NCI-H524 treated with DMSO at 0.1 percent for 48 hours (cell line): Measurements from ENCODE around the gene PLEKHA7.
"Not testable (repeated sequence)": the region's sequence is repeated elsewhere in the genome, so short reads cannot be mapped to it uniquely, and the experiment has no call there.

Source experiments
- DNase-seq: peaks from one replicate; lab custom pipeline; 2025; lab: John Stamatoyannopoulos, UW

Gene PLEKHA7

DNA sequence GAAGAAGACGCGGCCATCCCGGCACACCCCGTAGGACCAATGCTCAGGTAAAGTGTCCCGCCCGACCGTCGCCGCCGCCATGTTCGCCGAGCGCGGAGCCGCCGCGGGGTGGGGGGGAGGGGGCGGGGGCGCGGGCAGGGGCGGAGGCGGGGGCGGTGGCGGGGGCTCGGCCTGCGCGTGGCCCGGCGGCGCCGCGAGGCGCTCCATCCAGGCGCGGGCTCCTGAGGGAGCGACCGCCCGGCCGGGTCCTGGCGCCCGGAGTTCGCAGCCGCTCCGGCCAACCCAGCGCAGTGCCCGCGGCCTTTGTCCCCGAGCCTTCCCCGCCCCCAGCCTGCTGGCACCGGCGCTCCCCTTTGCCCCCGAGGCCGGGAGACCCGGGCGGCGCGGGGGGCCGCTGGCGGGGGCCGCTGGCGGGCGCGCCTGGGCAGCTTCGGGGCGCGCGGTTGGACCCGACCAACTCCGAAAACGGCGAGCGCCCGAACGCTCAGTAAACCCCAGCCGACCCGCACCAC lies at the start of gene PLEKHA7:
Gene PLEKHA7 (minus strand): TSS at position 94 of the 512 bp plus-strand sequence. CDS start 13 bp downstream, at position 81.
- no peak for DNase-seq

DNA sequence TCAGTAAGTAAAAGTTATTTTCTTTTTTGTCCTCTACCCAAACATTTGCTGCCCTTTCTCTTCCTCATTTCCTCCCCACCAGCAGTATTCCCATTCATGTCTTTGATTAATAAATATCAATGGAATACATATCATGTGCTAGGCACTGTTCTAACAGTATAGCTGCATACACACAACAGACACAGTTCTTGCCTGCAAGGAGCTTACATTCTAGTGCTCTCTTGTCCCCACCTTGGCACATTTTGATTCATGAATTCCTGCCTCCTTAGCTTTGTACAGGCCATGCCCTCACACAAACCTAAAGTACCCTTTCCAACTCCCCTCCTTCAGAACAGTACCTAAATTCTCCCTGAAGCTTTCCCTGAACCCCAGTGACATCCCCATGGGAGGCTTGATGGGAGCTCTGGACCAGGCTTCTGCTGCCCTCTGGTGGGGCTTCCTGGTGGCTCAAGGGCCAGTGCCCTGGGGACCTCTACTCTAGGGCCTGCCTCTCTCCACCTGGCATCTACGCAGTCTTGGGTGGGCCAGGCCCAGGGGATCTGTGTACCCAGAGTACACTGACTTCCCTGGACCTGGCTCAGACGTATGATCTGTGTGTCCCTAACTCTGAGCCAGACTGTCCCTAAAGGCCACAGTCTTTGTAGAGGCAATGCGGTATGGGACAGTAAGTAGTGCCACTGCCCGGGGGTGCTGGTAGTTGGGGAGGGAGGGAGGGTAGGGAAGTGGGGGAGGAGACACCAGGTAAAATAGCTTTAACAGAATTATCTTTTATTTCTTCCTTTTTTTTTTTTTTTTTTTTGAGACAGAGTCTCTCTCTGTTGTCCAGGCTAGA lies 49.2 kb upstream of the PLEKHA7 start:
- DNase-seq, result no peak

DNA sequence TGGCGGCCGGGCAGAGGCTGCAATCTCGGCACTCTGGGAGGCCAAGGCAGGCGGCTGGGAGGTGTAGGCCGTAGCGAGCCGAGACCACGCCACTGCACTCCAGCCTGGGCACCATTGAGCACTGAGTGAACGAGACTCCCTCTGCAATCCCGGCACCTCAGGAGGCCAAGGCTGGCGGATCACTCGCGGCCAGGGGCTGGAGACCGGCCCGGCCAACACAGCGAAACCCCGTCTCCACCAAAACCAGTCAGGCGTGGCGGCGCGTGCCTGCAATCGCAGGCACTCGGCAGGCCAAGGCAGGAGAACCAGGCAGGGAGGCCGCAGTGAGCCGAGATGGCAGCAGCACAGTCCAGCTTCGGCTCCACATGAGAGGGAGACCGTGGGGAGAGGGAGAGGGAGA lies 36.9 kb upstream of the PLEKHA7 start:
- DNase-seq, result not testable (repeated sequence)

DNA sequence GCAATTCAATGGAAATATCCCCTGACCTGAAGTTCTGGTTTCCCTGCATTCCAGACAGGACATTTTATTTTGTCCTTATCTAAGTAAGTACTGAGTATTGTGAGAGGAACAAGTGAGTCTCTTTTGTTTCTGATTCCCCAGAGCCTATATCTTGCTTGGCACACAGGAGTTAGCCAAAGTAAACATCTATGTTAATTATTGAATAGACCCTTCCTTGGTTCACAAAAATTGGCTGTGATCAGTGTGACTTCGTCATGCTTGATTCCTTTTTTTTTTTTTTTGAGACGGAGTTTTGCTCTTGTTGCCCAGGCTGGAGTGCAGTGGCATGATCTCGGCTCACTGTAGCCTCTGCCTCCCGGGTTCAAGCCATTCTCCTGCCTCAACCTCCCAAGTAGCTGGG lies 34.3 kb upstream of the PLEKHA7 start:
- not testable (repeated sequence) for DNase-seq

GRCh38 chr11:17046690-17047089 lies 32.5 kb upstream of the PLEKHA7 start:
- no peak for DNase-seq

GRCh38 chr11:17036666-17037658 lies 22.7 kb upstream of the PLEKHA7 start:
- DNase-seq, result no peak

GRCh38 chr11:17034027-17034426 lies 19.8 kb upstream of the PLEKHA7 start:
- not testable (repeated sequence) for DNase-seq

GRCh38 chr11:17026487-17027082 lies 12.4 kb upstream of the PLEKHA7 start:
- no peak for DNase-seq

DNA sequence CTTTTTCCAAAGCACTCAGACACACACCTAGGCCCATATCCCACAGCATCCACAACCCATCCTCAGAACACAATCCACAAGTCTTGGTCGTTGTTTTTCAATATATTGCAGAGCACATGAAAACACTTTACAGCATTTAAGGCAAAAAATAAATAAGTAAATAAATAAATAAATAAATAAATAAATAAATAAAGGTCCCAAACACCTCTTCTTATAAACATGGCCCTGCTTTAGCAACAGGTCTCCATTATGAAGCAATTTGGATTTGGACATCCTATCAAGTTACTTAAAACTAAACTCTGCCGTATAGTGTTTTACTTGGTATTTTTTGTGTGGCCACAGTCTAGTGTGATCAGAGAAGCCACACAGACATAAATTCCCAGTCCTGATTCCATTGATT lies 10.7 kb upstream of the PLEKHA7 start:
- DNase-seq, result no peak

DNA sequence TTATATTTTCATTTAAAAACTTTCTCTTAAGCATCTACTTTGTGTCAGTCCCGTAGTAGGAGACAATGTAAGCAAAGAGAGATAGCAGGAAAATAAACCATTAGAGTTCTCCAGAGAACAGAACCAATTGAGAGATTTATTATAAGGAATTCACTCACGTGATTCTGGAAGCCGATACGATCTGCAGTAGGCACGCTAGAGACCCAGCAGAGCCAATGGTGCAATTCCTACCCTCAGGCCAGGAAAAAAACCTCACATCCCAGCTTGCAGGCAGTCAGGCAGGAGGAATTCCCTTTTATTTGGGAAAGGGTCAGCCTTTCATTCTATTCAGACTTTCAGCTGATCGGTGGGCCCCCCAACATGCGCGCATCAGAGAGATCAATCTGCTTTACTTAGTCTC lies 7.3 kb upstream of the PLEKHA7 start:
- no peak for DNase-seq

GRCh38 chr11:17020831-17021230 lies 6.6 kb upstream of the PLEKHA7 start:
- no peak for DNase-seq

- DNase-seq, result no peak
Measured at GRCh38 chr11:17019232-17019631, 5.0 kb upstream of the PLEKHA7 start.

GRCh38 chr11:17015627-17016126 lies 1.5 kb upstream of the PLEKHA7 start:
- DNase-seq, result no peak

GRCh38 chr11:17014833-17015626 lies 816 bp upstream of the PLEKHA7 start:
- no peak for DNase-seq

DNA sequence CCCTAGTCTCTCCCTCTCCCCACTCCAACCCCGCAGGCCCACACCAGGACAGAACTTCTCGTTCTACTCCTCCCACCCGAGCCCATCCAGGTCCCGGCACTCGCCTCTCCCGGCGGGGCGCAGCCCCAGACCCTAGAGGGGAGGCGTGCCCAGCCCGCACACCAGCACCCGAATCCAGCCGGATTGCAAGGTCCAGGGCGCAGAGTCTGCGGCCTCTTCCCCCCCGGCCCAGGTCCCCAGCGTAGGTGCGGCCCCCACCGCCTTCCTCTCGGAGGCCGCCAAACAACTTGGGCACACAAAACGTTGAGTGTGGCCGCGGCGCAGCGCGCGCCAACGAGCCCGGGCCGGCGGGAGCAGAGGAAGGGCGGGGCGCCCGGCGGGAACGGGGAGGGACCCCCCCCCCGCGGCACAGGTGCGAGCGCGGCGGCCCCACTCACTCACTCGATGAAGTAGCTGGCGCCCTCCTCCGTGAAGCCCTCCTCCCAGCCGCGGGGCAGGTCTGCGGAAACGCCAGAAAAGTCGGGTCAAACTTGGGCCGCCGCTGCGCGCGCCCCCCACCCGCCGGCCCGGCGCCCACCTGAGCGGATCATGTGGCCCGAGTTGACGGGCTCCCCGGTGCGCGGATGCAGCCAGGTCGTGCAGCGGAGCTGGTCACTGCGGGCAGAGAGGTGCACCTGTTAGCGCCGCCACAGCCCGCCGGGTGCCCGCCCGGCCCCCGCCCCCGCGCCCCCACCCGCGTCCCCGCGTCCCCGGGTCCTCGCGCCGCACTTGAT lies 480 bp downstream of the PLEKHA7 start:
- no peak for DNase-seq

DNA sequence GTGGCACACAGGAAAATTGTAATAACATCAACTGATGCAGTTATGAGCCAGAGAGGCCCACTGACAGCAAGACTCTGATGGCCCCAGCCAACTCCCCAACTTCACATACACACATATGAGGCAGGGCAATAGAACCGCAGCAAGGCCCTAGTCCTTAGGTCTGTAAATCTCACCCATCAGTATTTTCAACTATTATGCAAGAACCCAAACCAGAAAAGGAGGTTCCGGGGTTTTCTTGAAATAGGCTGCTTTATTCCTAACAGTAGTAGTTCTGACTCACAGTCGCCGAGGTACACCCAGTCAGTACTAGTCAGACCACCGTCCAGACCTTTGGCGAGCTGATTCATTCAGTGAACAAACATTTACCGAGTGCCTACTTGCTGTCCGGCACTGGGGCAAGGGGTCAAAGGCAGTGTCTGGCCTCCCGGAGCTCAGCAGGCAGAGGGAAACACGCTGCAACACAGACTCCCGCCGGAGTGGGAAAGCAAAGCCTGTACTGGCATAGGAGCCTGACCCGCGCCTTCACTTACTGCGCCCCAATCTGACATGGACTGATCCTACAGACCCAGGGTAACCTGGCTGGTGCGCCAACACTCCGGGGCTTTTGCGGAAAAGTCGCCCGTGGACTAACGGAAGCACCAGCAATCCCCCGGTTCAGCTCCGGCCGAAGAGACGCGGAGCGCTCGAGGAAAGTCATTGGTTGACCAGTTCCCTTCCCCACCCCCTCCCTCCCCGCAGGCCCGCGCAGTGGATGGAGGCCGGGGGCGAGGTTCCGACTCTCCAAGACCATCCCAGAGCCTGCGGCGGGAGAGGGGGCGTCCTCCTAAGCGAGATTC lies 1.3 kb downstream of the PLEKHA7 start:
- no peak for DNase-seq

GRCh38 chr11:17012179-17012578 lies 2.0 kb downstream of the PLEKHA7 start:
- no peak for DNase-seq

DNA sequence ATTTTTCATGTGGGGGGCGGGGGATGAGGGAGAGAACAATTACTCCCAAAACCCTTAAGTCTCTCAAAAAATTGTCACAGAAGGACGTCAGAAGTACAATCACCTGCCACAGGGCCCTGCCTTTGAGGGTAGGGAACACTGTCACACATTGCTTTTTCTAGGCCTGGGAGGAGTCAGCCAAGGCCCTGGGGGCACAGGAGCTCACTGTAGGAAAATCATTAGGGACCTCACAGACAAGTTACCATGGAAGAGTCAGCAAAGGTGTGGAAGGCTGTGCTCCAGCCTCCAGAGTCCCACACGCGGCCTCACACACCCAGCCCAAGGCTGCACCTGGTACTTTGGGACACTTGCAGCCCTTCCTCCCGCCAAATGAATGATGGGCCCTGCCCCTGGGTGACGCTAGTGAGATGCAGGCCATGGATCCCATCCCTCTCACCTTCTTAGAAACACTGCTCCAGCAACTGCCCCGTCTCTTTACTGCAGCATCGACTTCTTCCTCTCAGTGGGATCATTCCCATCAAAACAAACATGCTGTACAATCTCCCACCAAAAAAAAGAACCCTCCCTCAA lies 3.3 kb downstream of the PLEKHA7 start:
- no peak for DNase-seq

DNA sequence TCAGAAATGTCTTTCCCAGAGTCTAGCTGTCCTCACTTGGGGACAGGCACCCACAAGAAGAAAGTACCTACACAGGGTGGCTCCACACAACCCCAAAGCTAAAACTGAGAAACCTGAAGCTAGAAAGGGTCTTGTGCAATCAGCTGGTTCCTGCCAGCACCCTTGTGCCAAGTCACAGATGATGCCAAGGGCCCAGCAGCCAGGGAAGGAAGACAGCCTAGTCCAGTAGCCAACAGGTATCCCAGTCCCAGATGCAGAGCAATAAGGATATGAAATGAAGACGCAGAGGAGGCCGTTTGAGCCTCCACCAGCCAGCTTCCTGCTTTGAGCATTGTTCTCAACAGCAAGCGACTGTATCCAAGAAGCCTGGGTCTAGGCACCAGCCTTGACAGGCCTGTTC lies 6.1 kb downstream of the PLEKHA7 start:
- DNase-seq, result no peak
